Neuronal stem cell (in vitro differentiated cells): ENCODE results near the gene DGKD. TPM values are rescaled to one million over a fixed set of nuclear protein-coding genes. Genes with fewer than 3 reads are reported as not detected.

Experiments used
- small RNA-seq: library from polyadenylated mRNA; stranded (forward); fragments of <200 nt; extraction: miRNeasy Mini kit (QIAGEN cat#:217004); gene quantifications from one replicate; pipeline ENCODE3, GENCODE V24; 2013; ENCODE audit not compliant: insufficient read depth

Gene DGKD

Small RNA genes lying within 50 kb of the gene (small RNA-seq; reads per million reads assigned to genes)
- not detected for gene RF00019
